HCT116 (cell line): ENCODE data around the gene F10. TPM values are rescaled to one million over a fixed set of nuclear protein-coding genes. Genes with fewer than 3 reads are reported as not detected.

ENCODE experiments used
- ATAC-seq: fragments of 200-7000 bp; cut with Tn5 transposase; 2 replicates; pipeline ENCODE4 v1.9.1; 2020; ENCODE audit warnings: mild to moderate bottlenecking, moderate library complexity
- BruUV-seq: library from RNA; stranded (reverse); fragments of 400-500 nt; replicated peaks from 2 replicates; lab custom pipeline; 2021; lab: Mats Ljungman, UMichigan
- CTCF ChIA-PET: fragments of 300-600 bp; sonication (Branson Sonifier 250); formaldehyde crosslinking; loops from one replicate; lab custom pipeline; 2021; ENCODE audit warnings: antibody characterized with exemption; lab: Charles Lee
- POLR2A ChIA-PET: fragments of 300-600, 350-600 bp; sonication (Branson Sonifier 250); formaldehyde crosslinking; loops from one replicate; lab custom pipeline; 2021; ENCODE audit warnings: antibody characterized with exemption; lab: Charles Lee
- RAD21 ChIA-PET, 2 experiments: fragments of 300-600 bp; sonication (Branson Sonifier 250); formaldehyde crosslinking; loops; one replicate each; lab custom pipeline; 2023; ENCODE audit warnings: low total read pairs in 2 of 2; ENCODE audit not compliant: uncharacterized antibody in 2 of 2, unreplicated experiment in 2 of 2, low non-redundant PET in 1 of 2; lab: Charles Lee
- DNase-seq: peaks from one replicate; pipeline ENCODE4 v3.0.0-alpha.2; 2010; ENCODE audit warnings: low read depth, low spot score
- H2AFZ ChIP-seq: fragments of 200-600 bp; shearing (Covaris generic), sonication (generic); 2 replicates; pipeline ENCODE4 v1.6.1; 2017; ENCODE audit warnings: low read depth, mixed run types, mixed read lengths, antibody characterized with exemption, low read length; ENCODE audit not compliant: poor library complexity, severe bottlenecking
- H3K27ac ChIP-seq: 2 replicates; pipeline ENCODE4 v1.5.1; 2012; ENCODE audit warnings: low read depth, low read length
- H3K27me3 ChIP-seq: fragments of 200-600 bp; sonication (generic); 2 replicates; pipeline ENCODE4 v1.6.1; 2016; ENCODE audit warnings: mixed run types, low read length, mixed read lengths; ENCODE audit not compliant: insufficient read depth
- H3K36me3 ChIP-seq, 2 experiments: fragments of 200-500 bp in 1 of 2; fragments of 200-600 bp in 1 of 2; sonication (Bioruptor generic) in 1 of 2; sonication (generic) in 1 of 2; 2 replicates each; pipeline versions ENCODE4 v1.5.1 to v1.6.1; 2014 to 2016; ENCODE audit warnings: low read length in 2 of 2, inconsistent platforms in 1 of 2, mixed read lengths in 1 of 2, mixed run types in 1 of 2; ENCODE audit not compliant: insufficient read depth in 2 of 2, control insufficient read depth in 1 of 2
- H3K4me1 ChIP-seq, 2 experiments: fragments of 200-600 bp in 1 of 2; sonication (generic) in 1 of 2; 2 replicates each; pipeline versions ENCODE4 v1.5.1 to v1.6.1; 2012 to 2017; ENCODE audit warnings: low read length in 2 of 2, inconsistent platforms in 1 of 2, mild to moderate bottlenecking in 1 of 2, mixed read lengths in 1 of 2, mixed run types in 1 of 2, moderate library complexity in 1 of 2; ENCODE audit not compliant: insufficient read depth in 2 of 2, control insufficient read depth in 1 of 2
- H3K4me2 ChIP-seq: fragments of 200-600 bp; sonication (generic); 2 replicates; pipeline ENCODE4 v1.6.1; 2017; ENCODE audit warnings: mixed run types, low read length, mixed read lengths
- H3K4me3 ChIP-seq, 2 experiments: fragments of 200-600 bp in 1 of 2; sonication (generic) in 1 of 2; replicated peaks in 1 of 2; 2 replicates each; pipeline ENCODE4 v1.5.1; 2011 to 2016; ENCODE audit warnings: low read length in 2 of 2, control low read depth in 1 of 2, low read depth in 1 of 2, mild to moderate bottlenecking in 1 of 2, mixed read lengths in 1 of 2, mixed run types in 1 of 2
- H3K79me2 ChIP-seq: fragments of 200-600 bp; sonication (generic); 2 replicates; pipeline ENCODE4 v1.6.1; 2017; ENCODE audit warnings: mild to moderate bottlenecking, mixed run types, low read length, moderate library complexity, mixed read lengths; ENCODE audit not compliant: insufficient read depth
- H3K9ac ChIP-seq: fragments of 200-600 bp; sonication (generic); 2 replicates; pipeline ENCODE4 v1.6.1; 2016; ENCODE audit warnings: low read length, mixed read lengths
- H3K9me2 ChIP-seq: fragments of 200-600 bp; sonication (generic), shearing (Covaris generic); 2 replicates; pipeline ENCODE4 v1.6.1; 2017; ENCODE audit warnings: mixed run types, mild to moderate bottlenecking, moderate library complexity; ENCODE audit not compliant: insufficient read depth
- H3K9me3 ChIP-seq, 2 experiments: fragments of 200-500 bp in 1 of 2; fragments of 200-600 bp in 1 of 2; sonication (Bioruptor generic) in 1 of 2; sonication (generic) in 1 of 2; 2 replicates each; pipeline ENCODE4 v1.6.1; 2014 to 2017; ENCODE audit warnings: low read length in 2 of 2, mixed read lengths in 2 of 2, inconsistent platforms in 1 of 2, low read depth in 1 of 2, mild to moderate bottlenecking in 1 of 2, mixed run types in 1 of 2, moderate library complexity in 1 of 2; ENCODE audit not compliant: control insufficient read depth in 1 of 2, insufficient read depth in 1 of 2
- H4K20me1 ChIP-seq: fragments of 200-600 bp; sonication (generic), shearing (Covaris generic); 2 replicates; pipeline ENCODE4 v1.6.1; 2017; ENCODE audit warnings: mixed run types, mild to moderate bottlenecking, moderate library complexity; ENCODE audit not compliant: insufficient read depth
- CBX3 ChIP-seq: IDR thresholded peaks from 2 replicates; pipeline ENCODE4 v1.6.1; 2012; ENCODE audit warnings: low read depth
- CEBPB ChIP-seq: IDR thresholded peaks from 2 replicates; pipeline ENCODE4 v1.6.1; 2012; ENCODE audit warnings: low read depth
- ELF1 ChIP-seq: IDR thresholded peaks from 2 replicates; pipeline ENCODE4 v1.6.1; 2012; ENCODE audit warnings: low read depth, borderline replicate concordance
- EZH2 ChIP-seq: fragments of 200-600 bp; sonication (generic); IDR thresholded peaks from 2 replicates; pipeline ENCODE4 v1.6.1; 2017; ENCODE audit warnings: antibody characterized with exemption, mixed run types
- EZH2phosphoT487 ChIP-seq: fragments of 200-600 bp; IDR thresholded peaks from 2 replicates; pipeline ENCODE4 v1.6.1; 2018; ENCODE audit warnings: antibody characterized with exemption, borderline replicate concordance
- FOSL1 ChIP-seq: IDR thresholded peaks from 2 replicates; pipeline ENCODE4 v1.6.1; 2012; ENCODE audit warnings: low read depth
- JUND ChIP-seq: IDR thresholded peaks from 2 replicates; pipeline ENCODE4 v1.6.1; 2012
- RAD21 ChIP-seq: IDR thresholded peaks from 2 replicates; pipeline ENCODE4 v1.6.1; 2012; ENCODE audit warnings: low read depth, mild to moderate bottlenecking
- SIN3A ChIP-seq: IDR thresholded peaks from 2 replicates; pipeline ENCODE4 v1.6.1; 2012; ENCODE audit warnings: low read depth
- SP1 ChIP-seq: IDR thresholded peaks from 2 replicates; pipeline ENCODE4 v1.6.1; 2012; ENCODE audit warnings: low read depth
- SRF ChIP-seq: IDR thresholded peaks from 2 replicates; pipeline ENCODE4 v1.6.1; 2012; ENCODE audit warnings: low read depth
- YY1 ChIP-seq: IDR thresholded peaks from 2 replicates; pipeline ENCODE4 v1.6.1; 2011; ENCODE audit warnings: low read length, low read depth, moderate library complexity, mild to moderate bottlenecking; ENCODE audit not compliant: insufficient replicate concordance; ENCODE audit errors: extremely low read depth
- ZFX ChIP-seq: fragments of 450-650 bp; IDR thresholded peaks from 2 replicates; pipeline ENCODE4 v1.6.1; 2017
- ZNF274 ChIP-seq: fragments of 200-500 bp; sonication (Bioruptor generic); IDR thresholded peaks from 2 replicates; pipeline ENCODE4 v1.6.1; 2014; ENCODE audit warnings: mild to moderate bottlenecking, low read depth, low read length, inconsistent platforms
- intact Hi-C: fragments of 100-400 bp; cut with micrococcal nuclease; formaldehyde crosslinking; loops from 2 replicates; pipeline ENCODE4 v1.10.0; 2022
- total RNA-seq: library from RNA; stranded (reverse); gene quantifications from one replicate; pipeline ENCODE4 v1.2.1, GENCODE V29; 2021; ENCODE audit not compliant: unreplicated experiment
- TF ChIP-seq, protein P1 (sequence below), 3 experiments: fragments of 200-600 bp in 1 of 3; sonication (generic) in 1 of 3; IDR thresholded peaks in 2 of 3; conservative IDR thresholded peaks in 1 of 3; 2 replicates each; pipeline ENCODE4 v1.5.1; 2012 to 2017; ENCODE audit warnings: low read depth in 2 of 3, low read length in 2 of 3, antibody characterized with exemption in 1 of 3, borderline replicate concordance in 1 of 3, control low read depth in 1 of 3, mild to moderate bottlenecking in 1 of 3, mixed read lengths in 1 of 3, mixed run types in 1 of 3, moderate library complexity in 1 of 3; ENCODE audit not compliant: insufficient read depth in 1 of 3
- TF ChIP-seq, protein P2 (sequence below): IDR thresholded peaks from 2 replicates; pipeline ENCODE4 v1.6.1; 2012
- TF ChIP-seq, protein P3 (sequence below): IDR thresholded peaks from 2 replicates; pipeline ENCODE4 v1.6.1; 2011; ENCODE audit warnings: mild to moderate bottlenecking, low read length, moderate library complexity; ENCODE audit not compliant: insufficient replicate concordance; ENCODE audit errors: extremely low read depth

The F10 gene
- total RNA-seq, 1 experiment from 2014 or later = 4.0 TPM

- H3K9ac ChIP-seq = no peak overlapping the region
- no peak overlapping the region for H3K4me2 ChIP-seq
- H3K9me2 ChIP-seq = no peaks in the 10 kb centered on the region
- ChIA-PET RAD21 (no interaction called here), CTCF (no interaction called here), POLR2A (no interaction called here)
- intact Hi-C loops = no loop called here
- H3K36me3 ChIP-seq = no peaks in the 10 kb centered on the region
- no peak overlapping the region for H2AFZ ChIP-seq
- no peak for ATAC-seq
- TF ChIP-seq CBX3 (no peak), ELF1 (no peak), EZH2phosphoT487 (no peak), ZFX (no peak), SP1 (no peak), ZNF274 (no peak)
- BruUV-seq = no TSS peak
- no peak for DNase-seq
- no peaks in the 10 kb centered on the region for H3K9me3 ChIP-seq
- no peaks in the 10 kb centered on the region for H3K27me3 ChIP-seq
- no peaks in the 10 kb centered on the region for H4K20me1 ChIP-seq
- H3K27ac ChIP-seq = no peak overlapping the region
- no peaks in the 10 kb centered on the region for H3K4me1 ChIP-seq
- H3K4me3 ChIP-seq = no peak overlapping the region
- H3K79me2 ChIP-seq = no peaks in the 10 kb centered on the region
Observed at GRCh38 chr13:113144255-113144629, 21.6 kb downstream of the F10 start.

DNA sequence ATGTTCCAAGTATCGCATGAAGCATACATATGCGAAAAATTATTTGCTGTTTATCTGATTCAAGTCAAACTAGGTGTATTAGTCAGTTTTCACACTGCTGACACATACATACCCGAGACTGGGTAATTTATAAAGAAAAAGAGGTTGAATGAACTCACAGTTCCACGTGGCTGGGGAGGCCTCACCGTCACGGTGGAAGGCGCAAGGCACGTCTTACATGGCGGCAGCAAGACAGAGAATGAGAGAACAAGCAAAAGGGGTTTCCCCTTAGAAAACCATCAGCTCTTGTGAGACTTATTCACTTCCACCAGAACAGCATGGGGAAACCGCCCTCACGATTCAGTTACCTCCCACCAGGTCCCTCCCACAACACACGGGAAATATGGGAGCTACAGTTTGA lies 22.9 kb downstream of the F10 start:
- intact Hi-C loops = no loop called here
- H3K79me2 ChIP-seq = no peaks in the 10 kb centered on the region
- no peaks in the 10 kb centered on the region for H3K4me1 ChIP-seq
- H3K4me2 ChIP-seq = no peak overlapping the region
- H3K9me2 ChIP-seq = no peaks in the 10 kb centered on the region
- CTCF ChIA-PET = no interaction called here
- H3K36me3 ChIP-seq = no peaks in the 10 kb centered on the region
- RAD21 ChIA-PET = no interaction called here
- H3K9me3 ChIP-seq = no peaks in the 10 kb centered on the region
- no TSS peak for BruUV-seq
- ATAC-seq = no peak
- H4K20me1 ChIP-seq = no peaks in the 10 kb centered on the region
- no peak overlapping the region for H3K4me3 ChIP-seq
- no peak overlapping the region for H3K27ac ChIP-seq
- no peaks in the 10 kb centered on the region for H3K27me3 ChIP-seq
- POLR2A ChIA-PET = no interaction called here
- H2AFZ ChIP-seq = no peak overlapping the region
- no peak overlapping the region for H3K9ac ChIP-seq
- no peak for DNase-seq
- TF ChIP-seq ZNF274 (no peak), SIN3A (no peak), CEBPB (no peak), ELF1 (no peak), SP1 (no peak), CBX3 (no peak), RAD21 (no peak), YY1 (no peak), ZFX (no peak), FOSL1 (no peak), EZH2phosphoT487 (no peak), EZH2 (no peak), SRF (no peak), JUND (no peak)
- TF ChIP-seq, protein P1, sequence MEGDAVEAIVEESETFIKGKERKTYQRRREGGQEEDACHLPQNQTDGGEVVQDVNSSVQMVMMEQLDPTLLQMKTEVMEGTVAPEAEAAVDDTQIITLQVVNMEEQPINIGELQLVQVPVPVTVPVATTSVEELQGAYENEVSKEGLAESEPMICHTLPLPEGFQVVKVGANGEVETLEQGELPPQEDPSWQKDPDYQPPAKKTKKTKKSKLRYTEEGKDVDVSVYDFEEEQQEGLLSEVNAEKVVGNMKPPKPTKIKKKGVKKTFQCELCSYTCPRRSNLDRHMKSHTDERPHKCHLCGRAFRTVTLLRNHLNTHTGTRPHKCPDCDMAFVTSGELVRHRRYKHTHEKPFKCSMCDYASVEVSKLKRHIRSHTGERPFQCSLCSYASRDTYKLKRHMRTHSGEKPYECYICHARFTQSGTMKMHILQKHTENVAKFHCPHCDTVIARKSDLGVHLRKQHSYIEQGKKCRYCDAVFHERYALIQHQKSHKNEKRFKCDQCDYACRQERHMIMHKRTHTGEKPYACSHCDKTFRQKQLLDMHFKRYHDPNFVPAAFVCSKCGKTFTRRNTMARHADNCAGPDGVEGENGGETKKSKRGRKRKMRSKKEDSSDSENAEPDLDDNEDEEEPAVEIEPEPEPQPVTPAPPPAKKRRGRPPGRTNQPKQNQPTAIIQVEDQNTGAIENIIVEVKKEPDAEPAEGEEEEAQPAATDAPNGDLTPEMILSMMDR (IDR thresholded peaks at IDR 0.05 in 2 of 3, conservative IDR thresholded peaks at IDR 0.05 in 1 of 3; ENCODE audit: borderline replicate concordance in 1 of 3, insufficient read depth in 1 of 3, low read depth in 2 of 3, low read length in 2 of 3) = no peak
- TF ChIP-seq, protein P2, sequence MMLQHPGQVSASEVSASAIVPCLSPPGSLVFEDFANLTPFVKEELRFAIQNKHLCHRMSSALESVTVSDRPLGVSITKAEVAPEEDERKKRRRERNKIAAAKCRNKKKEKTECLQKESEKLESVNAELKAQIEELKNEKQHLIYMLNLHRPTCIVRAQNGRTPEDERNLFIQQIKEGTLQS = no peak
- TF ChIP-seq, protein P3, sequence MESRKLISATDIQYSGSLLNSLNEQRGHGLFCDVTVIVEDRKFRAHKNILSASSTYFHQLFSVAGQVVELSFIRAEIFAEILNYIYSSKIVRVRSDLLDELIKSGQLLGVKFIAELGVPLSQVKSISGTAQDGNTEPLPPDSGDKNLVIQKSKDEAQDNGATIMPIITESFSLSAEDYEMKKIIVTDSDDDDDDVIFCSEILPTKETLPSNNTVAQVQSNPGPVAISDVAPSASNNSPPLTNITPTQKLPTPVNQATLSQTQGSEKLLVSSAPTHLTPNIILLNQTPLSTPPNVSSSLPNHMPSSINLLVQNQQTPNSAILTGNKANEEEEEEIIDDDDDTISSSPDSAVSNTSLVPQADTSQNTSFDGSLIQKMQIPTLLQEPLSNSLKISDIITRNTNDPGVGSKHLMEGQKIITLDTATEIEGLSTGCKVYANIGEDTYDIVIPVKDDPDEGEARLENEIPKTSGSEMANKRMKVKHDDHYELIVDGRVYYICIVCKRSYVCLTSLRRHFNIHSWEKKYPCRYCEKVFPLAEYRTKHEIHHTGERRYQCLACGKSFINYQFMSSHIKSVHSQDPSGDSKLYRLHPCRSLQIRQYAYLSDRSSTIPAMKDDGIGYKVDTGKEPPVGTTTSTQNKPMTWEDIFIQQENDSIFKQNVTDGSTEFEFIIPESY = no peak
